ENCODE measurements around the gene PSD. TPM values are rescaled to one million over a fixed set of nuclear protein-coding genes. Genes with fewer than 3 reads are reported as not detected.

PSD gene
- total RNA-seq, 4 donors from 2014 or later = 0.30 to 1.1 (median 0.70) TPM

DNA sequence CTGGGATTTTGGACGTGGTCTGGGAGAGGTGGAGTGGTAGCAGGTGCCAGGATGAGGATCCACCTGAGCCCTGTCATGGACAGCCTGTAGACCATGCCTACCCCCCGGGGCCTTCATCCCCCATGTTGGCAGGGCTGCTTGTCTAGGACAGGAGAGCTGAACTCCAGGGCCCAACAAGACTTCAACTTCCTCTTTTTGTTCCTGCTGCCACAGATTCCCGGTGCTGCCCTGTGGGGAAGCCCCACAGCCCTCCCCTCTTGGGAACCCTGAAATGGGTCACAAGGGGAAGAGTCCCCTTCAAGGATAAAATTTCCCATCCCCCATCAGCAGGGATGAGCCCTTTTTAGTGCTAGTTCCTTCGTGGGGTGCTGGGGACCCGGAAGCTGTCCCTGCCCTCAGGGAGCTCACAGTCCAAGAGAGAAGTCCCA is 15.0 kb upstream of the PSD start:
- Histone ChIP-seq H3K4me3 (no peak overlapping the region), H3K36me3 (no peaks in the 10 kb centered on the region), H3K9me3 (no peaks in the 10 kb centered on the region), H3K27ac (no peak overlapping the region), H3K4me1 (peaks cover 0 to 46% (median 15%) of the 10 kb centered on the region in 4 donors), H3K27me3 (peaks cover 0 to 25% of the 10 kb centered on the region in 2 donors)
- TF ChIP-seq, protein P1, sequence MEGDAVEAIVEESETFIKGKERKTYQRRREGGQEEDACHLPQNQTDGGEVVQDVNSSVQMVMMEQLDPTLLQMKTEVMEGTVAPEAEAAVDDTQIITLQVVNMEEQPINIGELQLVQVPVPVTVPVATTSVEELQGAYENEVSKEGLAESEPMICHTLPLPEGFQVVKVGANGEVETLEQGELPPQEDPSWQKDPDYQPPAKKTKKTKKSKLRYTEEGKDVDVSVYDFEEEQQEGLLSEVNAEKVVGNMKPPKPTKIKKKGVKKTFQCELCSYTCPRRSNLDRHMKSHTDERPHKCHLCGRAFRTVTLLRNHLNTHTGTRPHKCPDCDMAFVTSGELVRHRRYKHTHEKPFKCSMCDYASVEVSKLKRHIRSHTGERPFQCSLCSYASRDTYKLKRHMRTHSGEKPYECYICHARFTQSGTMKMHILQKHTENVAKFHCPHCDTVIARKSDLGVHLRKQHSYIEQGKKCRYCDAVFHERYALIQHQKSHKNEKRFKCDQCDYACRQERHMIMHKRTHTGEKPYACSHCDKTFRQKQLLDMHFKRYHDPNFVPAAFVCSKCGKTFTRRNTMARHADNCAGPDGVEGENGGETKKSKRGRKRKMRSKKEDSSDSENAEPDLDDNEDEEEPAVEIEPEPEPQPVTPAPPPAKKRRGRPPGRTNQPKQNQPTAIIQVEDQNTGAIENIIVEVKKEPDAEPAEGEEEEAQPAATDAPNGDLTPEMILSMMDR (IDR thresholded peaks at IDR 0.05) = no peak
- no peak for TF ChIP-seq EP300 (IDR thresholded peaks at IDR 0.05)
- TF ChIP-seq POLR2A (IDR thresholded peaks at IDR 0.05) = no peak
- 52 to 70% methylated on average over 4 to 5 of the region's 5 CpGs for WGBS, 2 donors
- DNase-seq (ENCODE audit: low spot score in 2 of 2) = no peak

DNA sequence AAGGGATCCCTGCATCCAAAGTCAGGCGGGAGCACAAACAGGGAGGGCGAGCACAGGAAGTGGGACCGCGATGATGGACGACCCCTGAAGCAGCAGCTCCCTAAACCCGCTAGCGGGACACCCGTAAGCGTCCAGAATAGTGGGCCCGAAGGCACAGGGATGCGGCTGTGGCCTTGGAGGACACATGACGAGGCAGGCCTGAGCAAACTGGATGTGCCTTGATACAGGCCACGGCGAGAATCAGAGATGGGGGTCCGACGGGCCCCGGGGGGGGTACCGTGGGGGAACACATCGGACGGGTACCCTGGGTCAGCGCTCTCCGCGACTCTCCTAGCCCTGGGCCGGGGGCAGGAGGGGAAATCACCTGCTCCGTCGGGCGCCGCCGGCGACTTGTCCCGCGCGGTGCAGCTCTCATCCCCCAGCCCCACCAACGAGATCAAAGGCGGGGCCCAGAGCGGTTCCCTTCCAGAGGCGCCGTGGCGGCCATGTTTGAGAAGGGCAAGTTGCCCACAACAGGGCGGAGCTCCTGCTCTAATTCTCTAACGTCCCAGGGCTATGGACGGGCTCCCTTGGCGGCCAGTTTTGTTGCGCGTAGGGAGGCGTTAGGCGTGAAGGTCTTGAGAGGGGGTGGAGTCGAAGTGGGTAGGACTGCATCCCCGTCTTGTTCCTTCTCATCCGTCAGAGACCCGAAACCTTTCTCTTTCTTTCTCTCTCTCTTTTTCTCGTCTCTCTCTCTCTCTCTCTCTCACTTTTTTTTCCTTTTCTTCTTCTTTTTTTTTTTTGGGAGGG is 13.8 kb upstream of the PSD start, which contains the start of gene CUEDC2:
Gene CUEDC2 (minus strand): TSS at position 413 of the 789 bp plus-strand sequence. CDS start 7,386 bp downstream, outside the sequence.
- WGBS, 2 donors = 0 to 1% methylated on average over 31 to 52 of the region's 52 CpGs
- Histone ChIP-seq H3K9me3 (no peaks in the 10 kb centered on the region), H3K36me3 (no peaks in the 10 kb centered on the region), H3K27ac (peak within 1 kb of the TSS; percentile 60 to 92 (median 90)), H3K4me3 (peak within 1 kb of the TSS; percentile 76 to 100 (median 92)), H3K27me3 (peaks cover 0 to 25% of the 10 kb centered on the region in 2 donors), H3K4me1 (peaks cover 0 to 46% (median 15%) of the 10 kb centered on the region in 4 donors)
- DNase-seq (ENCODE audit: low spot score in 2 of 2) = peak; percentile 91 to 97
- TF ChIP-seq POLR2A (IDR thresholded peaks at IDR 0.05) = peak in 1 of 2 donors; percentile 41
- TF ChIP-seq, protein P1 (IDR thresholded peaks at IDR 0.05) = peak in 3 of 5 experiments; percentile 5 to 38 (median 7)
- peak; percentile 59 to 83 for TF ChIP-seq EP300 (IDR thresholded peaks at IDR 0.05)

DNA sequence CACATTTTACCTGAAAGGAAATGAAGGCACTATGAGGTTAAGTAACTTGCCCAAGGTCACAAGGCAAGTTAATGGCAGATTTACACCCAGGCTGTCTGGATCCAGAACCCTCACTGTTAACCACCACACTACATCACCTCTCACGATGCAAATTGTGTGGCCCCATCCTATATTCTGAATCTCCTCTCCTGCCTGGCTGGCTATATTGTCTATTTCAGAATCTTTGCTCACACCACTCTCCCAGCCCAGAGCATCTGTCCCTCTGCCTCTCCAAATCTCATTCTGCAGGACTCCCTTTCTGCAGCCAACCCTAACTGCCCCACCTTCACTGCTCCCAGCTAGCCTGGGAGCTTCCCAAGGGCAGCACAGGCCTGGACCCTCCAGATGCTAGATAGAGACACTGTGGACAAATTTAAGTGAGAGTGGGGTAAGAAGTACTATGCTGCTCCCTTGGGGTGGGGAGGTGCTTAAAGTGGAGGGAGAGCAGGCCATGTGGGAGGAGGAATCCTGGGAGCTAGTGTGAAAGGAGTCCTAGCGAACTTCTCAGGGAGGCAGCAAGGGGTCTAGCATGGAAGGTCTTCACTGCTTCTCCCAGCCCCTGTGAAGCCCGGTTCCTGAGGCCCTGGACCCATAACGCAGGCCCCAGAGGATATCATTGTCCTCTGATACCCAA is 13.0 kb upstream of the PSD start:
- no peak for DNase-seq (ENCODE audit: low spot score in 2 of 2)
- H3K36me3 ChIP-seq = no peaks in the 10 kb centered on the region
- H3K9me3 ChIP-seq = no peaks in the 10 kb centered on the region
- peak overlapping the region; percentile 76 to 100 (median 92) for H3K4me3 ChIP-seq
- TF ChIP-seq POLR2A (IDR thresholded peaks at IDR 0.05) = no peak
- TF ChIP-seq, protein P1 (IDR thresholded peaks at IDR 0.05) = no peak
- no peak for TF ChIP-seq EP300 (IDR thresholded peaks at IDR 0.05)
- 11 to 14% methylated on average over 4 of the region's 4 CpGs for WGBS, 2 donors
- peaks cover 0 to 51% (median 15%) of the 10 kb centered on the region in 4 donors for H3K4me1 ChIP-seq
- H3K27ac ChIP-seq = peak overlapping the region; percentile 60 to 92 (median 90)
- H3K27me3 ChIP-seq = peaks cover 0 to 25% of the 10 kb centered on the region in 2 donors

DNA sequence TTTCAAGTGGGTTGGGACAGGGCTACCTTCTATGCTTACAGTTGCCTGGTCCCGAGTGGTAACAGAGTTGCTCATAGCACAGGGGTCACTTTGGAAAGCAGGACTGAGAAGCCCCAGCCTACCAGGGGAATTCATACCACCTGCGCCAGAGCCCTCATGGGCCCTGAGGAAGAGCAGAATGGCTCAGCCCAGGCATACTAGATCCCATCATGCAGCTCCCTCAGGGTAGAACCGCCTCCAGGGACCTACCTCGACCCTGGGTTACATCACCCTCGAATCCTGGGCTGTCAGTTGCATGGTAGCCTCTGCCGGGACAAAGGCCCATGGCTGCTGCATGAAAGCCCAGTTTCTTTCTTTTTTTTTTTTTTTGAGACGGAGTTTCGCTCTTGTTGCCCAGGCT is 10.9 kb upstream of the PSD start:
- 66 to 75% methylated on average over 8 of the region's 8 CpGs for WGBS, 2 donors
- H3K9me3 ChIP-seq = no peaks in the 10 kb centered on the region
- TF ChIP-seq EP300 (IDR thresholded peaks at IDR 0.05) = no peak
- TF ChIP-seq POLR2A (IDR thresholded peaks at IDR 0.05) = no peak
- TF ChIP-seq, protein P1 (IDR thresholded peaks at IDR 0.05) = no peak

More for the DNA sequence above, 10.9 kb upstream of the PSD start:
- Histone ChIP-seq H3K4me1 (peaks cover 0 to 50% (median 12%) of the 10 kb centered on the region in 4 donors), H3K27ac (no peak overlapping the region), H3K27me3 (peaks cover 0 to 8% of the 10 kb centered on the region in 2 donors), H3K4me3 (no peak overlapping the region), H3K36me3 (peaks cover 0 to 7% (median 0%) of the 10 kb centered on the region in 3 donors)
- no peak for DNase-seq (ENCODE audit: low spot score in 2 of 2)
